SK-N-SH treated with all-trans-retinoic acid at 6 μM for 48 hours (cell line): ENCODE results near the gene FOXL1.

ENCODE experiments used
- BACH2 ChIP-seq: fragments of 250-450 bp; sonication (Bioruptor Pico); IDR thresholded peaks from 2 replicates; pipeline ENCODE4 v1.9.0; 2021; ENCODE audit warnings: mild to moderate bottlenecking, borderline replicate concordance
- TF ChIP-seq, protein P1 (sequence below): fragments of 250-450 bp; sonication (Bioruptor Pico); IDR thresholded peaks from 2 replicates; pipeline ENCODE4 v1.5.0; 2020; ENCODE audit warnings: mild to moderate bottlenecking, moderate library complexity

DNA sequence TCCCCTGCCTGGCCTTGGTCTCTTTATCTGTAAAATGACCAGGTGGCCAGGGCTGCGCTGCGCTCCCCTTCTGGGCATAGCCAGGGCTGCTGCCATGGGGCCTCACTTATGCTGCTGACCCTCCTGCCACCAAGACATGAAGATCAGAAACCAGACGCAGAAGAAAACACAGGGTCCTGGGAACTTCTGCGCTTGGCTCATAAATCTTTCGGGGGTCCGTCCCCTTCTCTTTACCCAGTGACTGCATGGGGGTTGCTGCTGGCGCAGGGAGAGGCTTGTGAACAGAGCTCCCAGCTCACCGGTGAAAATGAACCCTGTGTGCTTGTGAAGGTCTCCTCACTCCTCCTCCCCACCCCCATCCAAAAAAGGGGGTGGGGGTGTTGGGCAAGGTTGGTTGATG is 5.7 kb upstream of the FOXL1 start:
- no peak for TF ChIP-seq BACH2 (CRISPR knock-in tag)
- TF ChIP-seq, protein P1, sequence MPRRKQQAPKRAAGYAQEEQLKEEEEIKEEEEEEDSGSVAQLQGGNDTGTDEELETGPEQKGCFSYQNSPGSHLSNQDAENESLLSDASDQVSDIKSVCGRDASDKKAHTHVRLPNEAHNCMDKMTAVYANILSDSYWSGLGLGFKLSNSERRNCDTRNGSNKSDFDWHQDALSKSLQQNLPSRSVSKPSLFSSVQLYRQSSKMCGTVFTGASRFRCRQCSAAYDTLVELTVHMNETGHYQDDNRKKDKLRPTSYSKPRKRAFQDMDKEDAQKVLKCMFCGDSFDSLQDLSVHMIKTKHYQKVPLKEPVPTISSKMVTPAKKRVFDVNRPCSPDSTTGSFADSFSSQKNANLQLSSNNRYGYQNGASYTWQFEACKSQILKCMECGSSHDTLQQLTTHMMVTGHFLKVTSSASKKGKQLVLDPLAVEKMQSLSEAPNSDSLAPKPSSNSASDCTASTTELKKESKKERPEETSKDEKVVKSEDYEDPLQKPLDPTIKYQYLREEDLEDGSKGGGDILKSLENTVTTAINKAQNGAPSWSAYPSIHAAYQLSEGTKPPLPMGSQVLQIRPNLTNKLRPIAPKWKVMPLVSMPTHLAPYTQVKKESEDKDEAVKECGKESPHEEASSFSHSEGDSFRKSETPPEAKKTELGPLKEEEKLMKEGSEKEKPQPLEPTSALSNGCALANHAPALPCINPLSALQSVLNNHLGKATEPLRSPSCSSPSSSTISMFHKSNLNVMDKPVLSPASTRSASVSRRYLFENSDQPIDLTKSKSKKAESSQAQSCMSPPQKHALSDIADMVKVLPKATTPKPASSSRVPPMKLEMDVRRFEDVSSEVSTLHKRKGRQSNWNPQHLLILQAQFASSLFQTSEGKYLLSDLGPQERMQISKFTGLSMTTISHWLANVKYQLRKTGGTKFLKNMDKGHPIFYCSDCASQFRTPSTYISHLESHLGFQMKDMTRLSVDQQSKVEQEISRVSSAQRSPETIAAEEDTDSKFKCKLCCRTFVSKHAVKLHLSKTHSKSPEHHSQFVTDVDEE, result no peak
